HCT116 (cell line): ENCODE data around the gene MYO7B. TPM values are rescaled to one million over a fixed set of nuclear protein-coding genes. Genes with fewer than 3 reads are reported as not detected.

Source experiments
- ATAC-seq: fragments of 200-7000 bp; cut with Tn5 transposase; 2 replicates; pipeline ENCODE4 v1.9.1; 2020; ENCODE audit warnings: mild to moderate bottlenecking, moderate library complexity
- BruUV-seq: library from RNA; stranded (reverse); fragments of 400-500 nt; replicated peaks from 2 replicates; lab custom pipeline; 2021; lab: Mats Ljungman, UMichigan
- CTCF ChIA-PET: fragments of 300-600 bp; sonication (Branson Sonifier 250); formaldehyde crosslinking; loops from one replicate; lab custom pipeline; 2021; ENCODE audit warnings: antibody characterized with exemption; lab: Charles Lee
- POLR2A ChIA-PET: fragments of 300-600, 350-600 bp; sonication (Branson Sonifier 250); formaldehyde crosslinking; loops from one replicate; lab custom pipeline; 2021; ENCODE audit warnings: antibody characterized with exemption; lab: Charles Lee
- RAD21 ChIA-PET, 2 experiments: fragments of 300-600 bp; sonication (Branson Sonifier 250); formaldehyde crosslinking; loops; one replicate each; lab custom pipeline; 2023; ENCODE audit warnings: low total read pairs in 2 of 2; ENCODE audit not compliant: uncharacterized antibody in 2 of 2, unreplicated experiment in 2 of 2, low non-redundant PET in 1 of 2; lab: Charles Lee
- DNase-seq: peaks from one replicate; pipeline ENCODE4 v3.0.0-alpha.2; 2010; ENCODE audit warnings: low read depth, low spot score
- H2AFZ ChIP-seq: fragments of 200-600 bp; shearing (Covaris generic), sonication (generic); 2 replicates; pipeline ENCODE4 v1.6.1; 2017; ENCODE audit warnings: low read depth, mixed run types, mixed read lengths, antibody characterized with exemption, low read length; ENCODE audit not compliant: poor library complexity, severe bottlenecking
- H3K27ac ChIP-seq: 2 replicates; pipeline ENCODE4 v1.5.1; 2012; ENCODE audit warnings: low read depth, low read length
- H3K27me3 ChIP-seq: fragments of 200-600 bp; sonication (generic); 2 replicates; pipeline ENCODE4 v1.6.1; 2016; ENCODE audit warnings: mixed run types, low read length, mixed read lengths; ENCODE audit not compliant: insufficient read depth
- H3K36me3 ChIP-seq, 2 experiments: fragments of 200-500 bp in 1 of 2; fragments of 200-600 bp in 1 of 2; sonication (Bioruptor generic) in 1 of 2; sonication (generic) in 1 of 2; 2 replicates each; pipeline versions ENCODE4 v1.5.1 to v1.6.1; 2014 to 2016; ENCODE audit warnings: low read length in 2 of 2, inconsistent platforms in 1 of 2, mixed read lengths in 1 of 2, mixed run types in 1 of 2; ENCODE audit not compliant: insufficient read depth in 2 of 2, control insufficient read depth in 1 of 2
- H3K4me1 ChIP-seq, 2 experiments: fragments of 200-600 bp in 1 of 2; sonication (generic) in 1 of 2; 2 replicates each; pipeline versions ENCODE4 v1.5.1 to v1.6.1; 2012 to 2017; ENCODE audit warnings: low read length in 2 of 2, inconsistent platforms in 1 of 2, mild to moderate bottlenecking in 1 of 2, mixed read lengths in 1 of 2, mixed run types in 1 of 2, moderate library complexity in 1 of 2; ENCODE audit not compliant: insufficient read depth in 2 of 2, control insufficient read depth in 1 of 2
- H3K4me2 ChIP-seq: fragments of 200-600 bp; sonication (generic); 2 replicates; pipeline ENCODE4 v1.6.1; 2017; ENCODE audit warnings: mixed run types, low read length, mixed read lengths
- H3K4me3 ChIP-seq, 2 experiments: fragments of 200-600 bp in 1 of 2; sonication (generic) in 1 of 2; replicated peaks in 1 of 2; 2 replicates each; pipeline ENCODE4 v1.5.1; 2011 to 2016; ENCODE audit warnings: low read length in 2 of 2, control low read depth in 1 of 2, low read depth in 1 of 2, mild to moderate bottlenecking in 1 of 2, mixed read lengths in 1 of 2, mixed run types in 1 of 2
- H3K79me2 ChIP-seq: fragments of 200-600 bp; sonication (generic); 2 replicates; pipeline ENCODE4 v1.6.1; 2017; ENCODE audit warnings: mild to moderate bottlenecking, mixed run types, low read length, moderate library complexity, mixed read lengths; ENCODE audit not compliant: insufficient read depth
- H3K9ac ChIP-seq: fragments of 200-600 bp; sonication (generic); 2 replicates; pipeline ENCODE4 v1.6.1; 2016; ENCODE audit warnings: low read length, mixed read lengths
- H3K9me2 ChIP-seq: fragments of 200-600 bp; sonication (generic), shearing (Covaris generic); 2 replicates; pipeline ENCODE4 v1.6.1; 2017; ENCODE audit warnings: mixed run types, mild to moderate bottlenecking, moderate library complexity; ENCODE audit not compliant: insufficient read depth
- H3K9me3 ChIP-seq, 2 experiments: fragments of 200-500 bp in 1 of 2; fragments of 200-600 bp in 1 of 2; sonication (Bioruptor generic) in 1 of 2; sonication (generic) in 1 of 2; 2 replicates each; pipeline ENCODE4 v1.6.1; 2014 to 2017; ENCODE audit warnings: low read length in 2 of 2, mixed read lengths in 2 of 2, inconsistent platforms in 1 of 2, low read depth in 1 of 2, mild to moderate bottlenecking in 1 of 2, mixed run types in 1 of 2, moderate library complexity in 1 of 2; ENCODE audit not compliant: control insufficient read depth in 1 of 2, insufficient read depth in 1 of 2
- H4K20me1 ChIP-seq: fragments of 200-600 bp; sonication (generic), shearing (Covaris generic); 2 replicates; pipeline ENCODE4 v1.6.1; 2017; ENCODE audit warnings: mixed run types, mild to moderate bottlenecking, moderate library complexity; ENCODE audit not compliant: insufficient read depth
- CBX3 ChIP-seq: IDR thresholded peaks from 2 replicates; pipeline ENCODE4 v1.6.1; 2012; ENCODE audit warnings: low read depth
- EZH2 ChIP-seq: fragments of 200-600 bp; sonication (generic); IDR thresholded peaks from 2 replicates; pipeline ENCODE4 v1.6.1; 2017; ENCODE audit warnings: antibody characterized with exemption, mixed run types
- FOSL1 ChIP-seq: IDR thresholded peaks from 2 replicates; pipeline ENCODE4 v1.6.1; 2012; ENCODE audit warnings: low read depth
- POLR2A ChIP-seq: IDR thresholded peaks from 2 replicates; pipeline ENCODE4 v1.7.0; 2011; ENCODE audit warnings: borderline replicate concordance; ENCODE audit not compliant: insufficient read depth, insufficient read length; ENCODE audit errors: extremely low read depth
- RAD21 ChIP-seq: IDR thresholded peaks from 2 replicates; pipeline ENCODE4 v1.6.1; 2012; ENCODE audit warnings: low read depth, mild to moderate bottlenecking
- SIN3A ChIP-seq: IDR thresholded peaks from 2 replicates; pipeline ENCODE4 v1.6.1; 2012; ENCODE audit warnings: low read depth
- SP1 ChIP-seq: IDR thresholded peaks from 2 replicates; pipeline ENCODE4 v1.6.1; 2012; ENCODE audit warnings: low read depth
- SRF ChIP-seq: IDR thresholded peaks from 2 replicates; pipeline ENCODE4 v1.6.1; 2012; ENCODE audit warnings: low read depth
- YY1 ChIP-seq: IDR thresholded peaks from 2 replicates; pipeline ENCODE4 v1.6.1; 2011; ENCODE audit warnings: low read length, low read depth, moderate library complexity, mild to moderate bottlenecking; ENCODE audit not compliant: insufficient replicate concordance; ENCODE audit errors: extremely low read depth
- intact Hi-C: fragments of 100-400 bp; cut with micrococcal nuclease; formaldehyde crosslinking; loops from 2 replicates; pipeline ENCODE4 v1.10.0; 2022
- total RNA-seq: library from RNA; stranded (reverse); gene quantifications from one replicate; pipeline ENCODE4 v1.2.1, GENCODE V29; 2021; ENCODE audit not compliant: unreplicated experiment
- TF ChIP-seq, protein P1 (sequence below): IDR thresholded peaks from 2 replicates; pipeline ENCODE4 v1.6.1; 2011; ENCODE audit warnings: mild to moderate bottlenecking, low read length, moderate library complexity; ENCODE audit not compliant: insufficient replicate concordance; ENCODE audit errors: extremely low read depth
- TF ChIP-seq, protein P2 (sequence below): IDR thresholded peaks from 2 replicates; pipeline ENCODE4 v1.6.1; 2012
- TF ChIP-seq, protein P3 (sequence below): IDR thresholded peaks from 2 replicates; pipeline ENCODE4 v1.6.1; 2012
- TF ChIP-seq, protein P4 (sequence below): IDR thresholded peaks from 2 replicates; pipeline ENCODE4 v1.6.1; 2012; ENCODE audit warnings: low read depth
- TF ChIP-seq, protein P5 (sequence below), 3 experiments: fragments of 200-600 bp in 1 of 3; sonication (generic) in 1 of 3; IDR thresholded peaks in 2 of 3; conservative IDR thresholded peaks in 1 of 3; 2 replicates each; pipeline ENCODE4 v1.5.1; 2012 to 2017; ENCODE audit warnings: low read depth in 2 of 3, low read length in 2 of 3, antibody characterized with exemption in 1 of 3, borderline replicate concordance in 1 of 3, control low read depth in 1 of 3, mild to moderate bottlenecking in 1 of 3, mixed read lengths in 1 of 3, mixed run types in 1 of 3, moderate library complexity in 1 of 3; ENCODE audit not compliant: insufficient read depth in 1 of 3

Gene MYO7B
- total RNA-seq, 1 experiment from 2014 or later = 0.07 TPM

DNA sequence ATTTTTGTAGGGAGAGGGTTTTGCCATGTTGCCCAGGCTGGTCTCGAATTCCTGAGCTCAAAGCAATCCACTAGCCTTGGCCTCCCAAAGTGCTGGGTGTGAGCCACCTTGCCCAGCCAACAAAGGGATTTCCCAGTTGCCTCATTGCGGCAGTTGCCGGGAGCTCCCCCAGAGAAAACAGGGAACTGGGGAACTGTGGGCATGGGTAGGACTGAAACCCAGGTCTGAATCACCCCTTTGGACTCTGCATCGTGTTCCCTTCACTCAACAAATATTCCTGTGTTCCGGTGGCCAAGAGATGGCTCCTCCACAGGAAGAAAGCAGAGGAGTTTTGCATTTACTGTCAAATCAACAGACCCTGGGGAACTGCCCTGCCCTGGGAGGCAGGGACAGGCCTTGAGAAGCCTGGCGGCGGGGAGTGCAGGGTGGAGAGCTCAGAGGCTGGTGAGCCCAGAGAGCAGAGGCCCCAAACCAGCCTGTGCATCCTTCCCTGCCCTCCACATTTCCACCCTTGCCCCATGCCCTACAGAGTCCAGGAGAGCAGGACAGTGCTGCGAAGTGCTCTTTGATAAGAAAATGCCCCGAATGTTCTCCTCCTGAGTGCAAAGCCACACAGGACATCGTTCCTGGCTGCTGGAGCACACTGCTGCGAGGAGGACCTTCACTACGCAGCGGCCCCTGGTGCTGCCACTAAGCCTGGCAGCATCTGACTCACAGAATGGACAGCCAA lies 24.9 kb downstream of the MYO7B start:
- no peaks in the 10 kb centered on the region for H3K9me3 ChIP-seq
- H3K4me1 ChIP-seq = no peaks in the 10 kb centered on the region
- TF ChIP-seq CBX3 = no peak
- TF ChIP-seq, protein P1, sequence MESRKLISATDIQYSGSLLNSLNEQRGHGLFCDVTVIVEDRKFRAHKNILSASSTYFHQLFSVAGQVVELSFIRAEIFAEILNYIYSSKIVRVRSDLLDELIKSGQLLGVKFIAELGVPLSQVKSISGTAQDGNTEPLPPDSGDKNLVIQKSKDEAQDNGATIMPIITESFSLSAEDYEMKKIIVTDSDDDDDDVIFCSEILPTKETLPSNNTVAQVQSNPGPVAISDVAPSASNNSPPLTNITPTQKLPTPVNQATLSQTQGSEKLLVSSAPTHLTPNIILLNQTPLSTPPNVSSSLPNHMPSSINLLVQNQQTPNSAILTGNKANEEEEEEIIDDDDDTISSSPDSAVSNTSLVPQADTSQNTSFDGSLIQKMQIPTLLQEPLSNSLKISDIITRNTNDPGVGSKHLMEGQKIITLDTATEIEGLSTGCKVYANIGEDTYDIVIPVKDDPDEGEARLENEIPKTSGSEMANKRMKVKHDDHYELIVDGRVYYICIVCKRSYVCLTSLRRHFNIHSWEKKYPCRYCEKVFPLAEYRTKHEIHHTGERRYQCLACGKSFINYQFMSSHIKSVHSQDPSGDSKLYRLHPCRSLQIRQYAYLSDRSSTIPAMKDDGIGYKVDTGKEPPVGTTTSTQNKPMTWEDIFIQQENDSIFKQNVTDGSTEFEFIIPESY = no peak
- TF ChIP-seq, protein P2, sequence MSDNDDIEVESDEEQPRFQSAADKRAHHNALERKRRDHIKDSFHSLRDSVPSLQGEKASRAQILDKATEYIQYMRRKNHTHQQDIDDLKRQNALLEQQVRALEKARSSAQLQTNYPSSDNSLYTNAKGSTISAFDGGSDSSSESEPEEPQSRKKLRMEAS = no peak
- TF ChIP-seq SRF = no peak
- TF ChIP-seq SP1 = no peak
- TF ChIP-seq SIN3A = no peak
- TF ChIP-seq, protein P3, sequence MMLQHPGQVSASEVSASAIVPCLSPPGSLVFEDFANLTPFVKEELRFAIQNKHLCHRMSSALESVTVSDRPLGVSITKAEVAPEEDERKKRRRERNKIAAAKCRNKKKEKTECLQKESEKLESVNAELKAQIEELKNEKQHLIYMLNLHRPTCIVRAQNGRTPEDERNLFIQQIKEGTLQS = no peak
- TF ChIP-seq POLR2A = no peak
- no peak for TF ChIP-seq RAD21
- TF ChIP-seq, protein P4, sequence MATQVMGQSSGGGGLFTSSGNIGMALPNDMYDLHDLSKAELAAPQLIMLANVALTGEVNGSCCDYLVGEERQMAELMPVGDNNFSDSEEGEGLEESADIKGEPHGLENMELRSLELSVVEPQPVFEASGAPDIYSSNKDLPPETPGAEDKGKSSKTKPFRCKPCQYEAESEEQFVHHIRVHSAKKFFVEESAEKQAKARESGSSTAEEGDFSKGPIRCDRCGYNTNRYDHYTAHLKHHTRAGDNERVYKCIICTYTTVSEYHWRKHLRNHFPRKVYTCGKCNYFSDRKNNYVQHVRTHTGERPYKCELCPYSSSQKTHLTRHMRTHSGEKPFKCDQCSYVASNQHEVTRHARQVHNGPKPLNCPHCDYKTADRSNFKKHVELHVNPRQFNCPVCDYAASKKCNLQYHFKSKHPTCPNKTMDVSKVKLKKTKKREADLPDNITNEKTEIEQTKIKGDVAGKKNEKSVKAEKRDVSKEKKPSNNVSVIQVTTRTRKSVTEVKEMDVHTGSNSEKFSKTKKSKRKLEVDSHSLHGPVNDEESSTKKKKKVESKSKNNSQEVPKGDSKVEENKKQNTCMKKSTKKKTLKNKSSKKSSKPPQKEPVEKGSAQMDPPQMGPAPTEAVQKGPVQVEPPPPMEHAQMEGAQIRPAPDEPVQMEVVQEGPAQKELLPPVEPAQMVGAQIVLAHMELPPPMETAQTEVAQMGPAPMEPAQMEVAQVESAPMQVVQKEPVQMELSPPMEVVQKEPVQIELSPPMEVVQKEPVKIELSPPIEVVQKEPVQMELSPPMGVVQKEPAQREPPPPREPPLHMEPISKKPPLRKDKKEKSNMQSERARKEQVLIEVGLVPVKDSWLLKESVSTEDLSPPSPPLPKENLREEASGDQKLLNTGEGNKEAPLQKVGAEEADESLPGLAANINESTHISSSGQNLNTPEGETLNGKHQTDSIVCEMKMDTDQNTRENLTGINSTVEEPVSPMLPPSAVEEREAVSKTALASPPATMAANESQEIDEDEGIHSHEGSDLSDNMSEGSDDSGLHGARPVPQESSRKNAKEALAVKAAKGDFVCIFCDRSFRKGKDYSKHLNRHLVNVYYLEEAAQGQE = no peak
- TF ChIP-seq, protein P5, sequence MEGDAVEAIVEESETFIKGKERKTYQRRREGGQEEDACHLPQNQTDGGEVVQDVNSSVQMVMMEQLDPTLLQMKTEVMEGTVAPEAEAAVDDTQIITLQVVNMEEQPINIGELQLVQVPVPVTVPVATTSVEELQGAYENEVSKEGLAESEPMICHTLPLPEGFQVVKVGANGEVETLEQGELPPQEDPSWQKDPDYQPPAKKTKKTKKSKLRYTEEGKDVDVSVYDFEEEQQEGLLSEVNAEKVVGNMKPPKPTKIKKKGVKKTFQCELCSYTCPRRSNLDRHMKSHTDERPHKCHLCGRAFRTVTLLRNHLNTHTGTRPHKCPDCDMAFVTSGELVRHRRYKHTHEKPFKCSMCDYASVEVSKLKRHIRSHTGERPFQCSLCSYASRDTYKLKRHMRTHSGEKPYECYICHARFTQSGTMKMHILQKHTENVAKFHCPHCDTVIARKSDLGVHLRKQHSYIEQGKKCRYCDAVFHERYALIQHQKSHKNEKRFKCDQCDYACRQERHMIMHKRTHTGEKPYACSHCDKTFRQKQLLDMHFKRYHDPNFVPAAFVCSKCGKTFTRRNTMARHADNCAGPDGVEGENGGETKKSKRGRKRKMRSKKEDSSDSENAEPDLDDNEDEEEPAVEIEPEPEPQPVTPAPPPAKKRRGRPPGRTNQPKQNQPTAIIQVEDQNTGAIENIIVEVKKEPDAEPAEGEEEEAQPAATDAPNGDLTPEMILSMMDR (IDR thresholded peaks at IDR 0.05 in 2 of 3, conservative IDR thresholded peaks at IDR 0.05 in 1 of 3; ENCODE audit: borderline replicate concordance in 1 of 3, insufficient read depth in 1 of 3, low read depth in 2 of 3, low read length in 2 of 3) = no peak
- no peak for TF ChIP-seq FOSL1
- no peak for TF ChIP-seq EZH2
- TF ChIP-seq YY1 = no peak
- TF ChIP-seq, all 23 proteins: peak for 0
- Histone ChIP-seq H3K9me2 (no peaks in the 10 kb centered on the region), H3K27ac (no peak overlapping the region), H3K4me3 (no peak overlapping the region), H3K79me2 (no peaks in the 10 kb centered on the region), H3K27me3 (peaks cover 8% of the 10 kb centered on the region; the same call in 1 of the 2 replicates), H4K20me1 (no peaks in the 10 kb centered on the region), H3K9ac (no peak overlapping the region), H3K4me2 (no peak overlapping the region), H3K36me3 (no peaks in the 10 kb centered on the region), H2AFZ (no peak overlapping the region)
- POLR2A ChIA-PET = no interaction called here
- RAD21 ChIA-PET = no interaction called here
- intact Hi-C loops = no loop called here
- CTCF ChIA-PET = no interaction called here
- DNase-seq (no peak), ATAC-seq (no peak)
- BruUV-seq = no TSS peak
